Stomach (tissue), 9 donors: ENCODE results near the gene HRH1. TPM values are rescaled to one million over a fixed set of nuclear protein-coding genes. Genes with fewer than 3 reads are reported as not detected.
"Not testable (repeated sequence)": the region's sequence is repeated elsewhere in the genome, so short reads cannot be mapped to it uniquely, and the experiment has no call there.

Source experiments
- DNase-seq, 2 donors: peaks; one replicate each; pipeline versions ENCODE4 v3.0.0 to v3.0.0-alpha.2; 2013 to 2019
- H3K27ac ChIP-seq, 5 donors: fragments of 200-600 bp in 4 of 5; sonication (generic) in 4 of 5; one replicate each; pipeline ENCODE4 v1.5.1; 2013 to 2019; ENCODE audit warnings: mild to moderate bottlenecking in 1 of 5, moderate library complexity in 1 of 5
- H3K27me3 ChIP-seq, 3 donors: fragments of 200-600 bp; sonication (generic); one replicate each; pipeline ENCODE4 v1.5.1; 2017 to 2019; ENCODE audit warnings: mixed run types in 1 of 3
- H3K36me3 ChIP-seq, 4 donors: fragments of 200-600 bp; sonication (generic); 1 replicate in 3 of 4; 2 replicates in 1 of 4; pipeline ENCODE4 v1.5.1; 2016 to 2019
- H3K4me1 ChIP-seq, 4 donors: fragments of 200-600 bp; sonication (generic); one replicate each; pipeline ENCODE4 v1.5.1; 2016 to 2019
- H3K4me3 ChIP-seq, 4 donors: fragments of 200-600 bp; sonication (generic) in 3 of 4; one replicate each; pipeline ENCODE4 v1.5.1; 2016 to 2019; ENCODE audit warnings: mild to moderate bottlenecking in 1 of 4
- H3K9me3 ChIP-seq, 4 donors: fragments of 200-600 bp; sonication (generic); one replicate each; pipeline ENCODE4 v1.5.1; 2016 to 2019
- CTCF ChIP-seq, 7 experiments: fragments of 450-650 bp in 4 of 7; fragments of 200-600 bp in 3 of 7; sonication (generic) in 3 of 7; IDR thresholded peaks; one replicate each; pipeline ENCODE4 v1.5.1; 2016 to 2019; ENCODE audit warnings: antibody characterized with exemption in 7 of 7, control low read depth in 2 of 7, mild to moderate bottlenecking in 1 of 7
- EP300 ChIP-seq: sonication (generic); formaldehyde crosslinking; IDR thresholded peaks from one replicate; pipeline ENCODE4 v1.6.1; 2017; ENCODE audit warnings: antibody characterized with exemption
- POLR2A ChIP-seq, 4 donors: fragments of 450-650 bp; IDR thresholded peaks; one replicate each; pipeline ENCODE4 v1.6.1; 2016; ENCODE audit warnings: antibody characterized with exemption in 4 of 4, control low read depth in 2 of 4, mild to moderate bottlenecking in 1 of 4, moderate library complexity in 1 of 4
- POLR2AphosphoS5 ChIP-seq, 3 donors: sonication (generic); formaldehyde crosslinking; IDR thresholded peaks; one replicate each; pipeline ENCODE4 v1.6.1; 2016; ENCODE audit warnings: antibody characterized with exemption in 3 of 3
- WGBS, 5 donors: extraction: QIAGEN DNeasy Blood & Tissue Kit in 3 of 5; methylation state at CpG; one replicate each; pipeline versions ENCODE4 v1.1.5 to v1.1.7; 2013 to 2018; 5-methylcytosine and 5-hydroxymethylcytosine counted together
- intact Hi-C: fragments of 100-400 bp; cut with DNase I; formaldehyde crosslinking; loops from one replicate; pipeline ENCODE4 v1.15.1; 2023; ENCODE audit warnings: low total_unique reads
- polyA plus RNA-seq, 3 donors: library from polyadenylated mRNA; stranded (reverse); fragments of 200-250 nt; gene quantifications; one replicate each; pipeline ENCODE4 v1.2.3, GENCODE V29; 2013
- total RNA-seq, 5 donors: library from RNA; depleted of rRNA; stranded (reverse); fragments of >200 nt; gene quantifications; one replicate each; pipeline versions ENCODE4 v1.1.0 to v1.2.3, GENCODE V29; 2014 to 2016
- donor health status: healthy with polysubstance abuse.
- donor health status: Bipolar disorder and iron deficiency.
- donor health status: healthy.

HRH1 gene
- total and polyA plus RNA-seq, 8 donors, result under 0.01 to 5.0 (median 0.37) TPM; not detected in 1

GRCh38 chr3:11159421-11159904 lies 5.2 kb downstream of the HRH1 start:
- H3K4me1 ChIP-seq, result peaks cover 11 to 29% (median 14%) of the 10 kb centered on the region in 4 donors
- H3K27me3 ChIP-seq, result peaks cover 0 to 47% (median 17%) of the 10 kb centered on the region in 3 donors
- peak in 1 of 3 donors; percentile 42 for TF ChIP-seq POLR2AphosphoS5 (IDR thresholded peaks at IDR 0.05)
- TF ChIP-seq POLR2A (IDR thresholded peaks at IDR 0.05), result no peak
- WGBS, 5 donors, result 23 to 38% (median 31%) methylated on average over 5 of the region's 5 CpGs
- no peaks in the 10 kb centered on the region for H3K9me3 ChIP-seq
- DNase-seq, result peak in 1 of 2 donors; percentile 58
- H3K4me3 ChIP-seq, result no peak overlapping the region
- H3K27ac ChIP-seq, result peak overlapping the region in 3 of 5 donors; percentile 28 to 50 (median 42)
- no peaks in the 10 kb centered on the region for H3K36me3 ChIP-seq
- intact Hi-C loops, result no loop called here

DNA sequence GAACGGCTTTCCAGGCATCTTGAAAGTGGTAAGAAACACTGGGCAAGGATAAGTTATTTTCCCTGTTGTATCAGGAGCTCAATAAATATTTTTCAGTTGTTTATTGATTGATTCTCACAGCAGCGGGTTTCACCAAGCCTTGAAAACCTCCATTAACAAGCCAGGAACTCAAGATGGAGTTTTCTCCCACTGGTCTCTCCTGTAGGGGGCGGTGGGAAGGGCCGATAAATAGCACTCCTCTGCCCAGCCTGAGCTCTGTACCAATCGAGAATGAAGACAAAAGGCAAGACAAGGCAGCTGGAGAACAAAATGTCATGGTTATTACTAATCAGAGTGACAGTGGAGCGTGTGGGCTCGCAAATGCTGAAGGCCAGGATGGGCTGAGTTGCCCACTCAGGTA lies 7.4 kb downstream of the HRH1 start:
- no peak for TF ChIP-seq EP300
- intact Hi-C loops, result no loop called here
- H3K27ac ChIP-seq, result no peak overlapping the region

DNA sequence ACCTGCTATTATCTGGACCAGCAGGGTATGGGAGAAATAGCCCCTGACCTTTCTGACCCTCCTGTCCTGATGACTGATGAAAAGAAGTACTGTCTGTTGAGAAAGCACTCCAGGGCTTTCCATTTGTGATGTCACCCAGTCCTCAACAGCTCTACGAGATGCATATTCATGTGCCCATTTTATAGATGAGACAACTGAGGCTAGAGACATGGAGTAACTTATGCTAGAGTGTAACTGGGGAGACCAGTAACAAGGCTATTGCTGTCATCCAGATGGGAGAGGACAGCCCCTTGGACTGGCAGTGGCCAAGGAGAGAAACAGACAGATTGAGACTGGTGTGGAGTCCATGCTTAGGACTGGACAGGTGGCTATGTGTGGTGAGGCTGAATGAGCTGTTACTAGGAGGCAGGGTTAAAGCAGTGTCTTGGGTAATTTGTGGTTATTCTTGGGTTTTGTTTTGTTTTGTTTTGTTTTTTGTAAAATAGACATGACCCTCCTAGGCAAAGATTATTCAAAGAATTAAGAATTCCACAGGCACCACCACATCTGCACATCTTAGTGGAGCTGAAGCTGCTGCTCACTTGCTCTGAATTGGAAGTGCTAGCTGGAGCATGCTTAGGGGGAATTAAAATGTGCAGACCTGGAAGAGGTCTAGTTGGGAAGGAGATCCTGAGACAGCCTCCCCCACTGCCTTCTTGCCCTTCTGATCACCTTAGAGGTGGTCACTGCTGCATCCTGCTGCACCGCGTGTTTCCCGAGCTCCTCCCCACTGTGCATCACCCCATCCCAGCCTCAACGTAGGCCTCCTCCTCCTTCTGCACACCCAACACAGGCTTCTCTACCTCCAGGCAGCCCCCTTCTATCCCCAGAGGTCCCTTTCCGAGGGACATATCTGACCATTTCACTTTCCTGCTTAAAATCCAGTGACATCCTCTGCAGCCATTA lies 8.4 kb downstream of the HRH1 start:
- peaks cover 0 to 10% (median 0%) of the 10 kb centered on the region in 4 donors for H3K4me1 ChIP-seq
- H3K9me3 ChIP-seq, result no peaks in the 10 kb centered on the region
- H3K27ac ChIP-seq, result no peak overlapping the region
- H3K36me3 ChIP-seq, result no peaks in the 10 kb centered on the region
- intact Hi-C loops, result no loop called here
- no peak overlapping the region for H3K4me3 ChIP-seq
- no peak for DNase-seq
- H3K27me3 ChIP-seq, result peaks cover 0 to 15% (median 0%) of the 10 kb centered on the region in 3 donors
- no peak for TF ChIP-seq POLR2AphosphoS5 (IDR thresholded peaks at IDR 0.05)
- 60 to 86% (median 74%) methylated on average over 6 of the region's 6 CpGs for WGBS, 5 donors

More for the DNA sequence above, 7.4 kb downstream of the HRH1 start:
- WGBS, 5 donors, result 74 to 85% (median 78%) methylated on average over 7 of the region's 7 CpGs
- peaks cover 0 to 25% (median 0%) of the 10 kb centered on the region in 3 donors for H3K27me3 ChIP-seq
- no peak overlapping the region for H3K4me3 ChIP-seq
- no peak for DNase-seq
- H3K36me3 ChIP-seq, result no peaks in the 10 kb centered on the region
- peaks cover 0 to 10% (median 0%) of the 10 kb centered on the region in 4 donors for H3K4me1 ChIP-seq
- H3K9me3 ChIP-seq, result no peaks in the 10 kb centered on the region

- Histone ChIP-seq H3K27me3 (peaks cover 0 to 7% (median 0%) of the 10 kb centered on the region in 3 donors), H3K4me3 (no peak overlapping the region), H3K36me3 (no peaks in the 10 kb centered on the region), H3K27ac (no peak overlapping the region), H3K9me3 (no peaks in the 10 kb centered on the region), H3K4me1 (peaks cover 0 to 6% (median 0%) of the 10 kb centered on the region in 4 donors)
- intact Hi-C loops, result no loop called here
- WGBS, 5 donors, result 49 to 69% (median 57%) methylated on average over 5 of the region's 5 CpGs
- TF ChIP-seq EP300, result no peak
- no peak for TF ChIP-seq CTCF (IDR thresholded peaks at IDR 0.05)
- no peak for TF ChIP-seq POLR2AphosphoS5 (IDR thresholded peaks at IDR 0.05)
- DNase-seq, result peak in 1 of 2 donors; percentile 33
Observed at GRCh38 chr3:11164607-11165006, 10.3 kb downstream of the HRH1 start.

DNA sequence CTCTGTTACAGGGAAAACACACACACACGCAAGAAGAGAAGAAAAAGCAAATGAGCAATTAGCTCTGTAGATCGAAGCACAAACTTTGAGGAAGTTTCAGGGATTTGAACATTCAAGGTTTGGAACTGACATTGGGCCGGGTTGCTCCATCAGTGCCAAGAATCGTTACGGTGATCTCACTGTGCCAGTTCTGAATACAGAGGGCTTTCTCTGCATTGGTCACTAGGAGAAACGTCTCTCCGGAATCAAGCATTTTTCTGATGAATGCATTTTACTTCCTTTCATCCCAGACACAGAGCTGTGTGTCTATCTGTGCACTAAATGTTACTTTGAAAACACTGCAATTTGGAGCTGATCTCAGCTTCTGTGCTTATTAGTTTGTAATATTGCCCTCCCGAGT lies 11.2 kb downstream of the HRH1 start:
- Histone ChIP-seq H3K27ac (no peak overlapping the region), H3K36me3 (no peaks in the 10 kb centered on the region), H3K4me3 (no peak overlapping the region), H3K27me3 (peaks cover 0 to 7% (median 0%) of the 10 kb centered on the region in 3 donors), H3K9me3 (no peaks in the 10 kb centered on the region), H3K4me1 (no peaks in the 10 kb centered on the region)
- intact Hi-C loops, result no loop called here
- TF ChIP-seq CTCF (IDR thresholded peaks at IDR 0.05), result no peak
- TF ChIP-seq POLR2A (IDR thresholded peaks at IDR 0.05), result no peak
- TF ChIP-seq POLR2AphosphoS5 (IDR thresholded peaks at IDR 0.05), result no peak
- no peak for TF ChIP-seq EP300
- DNase-seq, result no peak
- WGBS, 5 donors, result 78 to 85% (median 84%) methylated on average over 8 of the region's 8 CpGs

DNA sequence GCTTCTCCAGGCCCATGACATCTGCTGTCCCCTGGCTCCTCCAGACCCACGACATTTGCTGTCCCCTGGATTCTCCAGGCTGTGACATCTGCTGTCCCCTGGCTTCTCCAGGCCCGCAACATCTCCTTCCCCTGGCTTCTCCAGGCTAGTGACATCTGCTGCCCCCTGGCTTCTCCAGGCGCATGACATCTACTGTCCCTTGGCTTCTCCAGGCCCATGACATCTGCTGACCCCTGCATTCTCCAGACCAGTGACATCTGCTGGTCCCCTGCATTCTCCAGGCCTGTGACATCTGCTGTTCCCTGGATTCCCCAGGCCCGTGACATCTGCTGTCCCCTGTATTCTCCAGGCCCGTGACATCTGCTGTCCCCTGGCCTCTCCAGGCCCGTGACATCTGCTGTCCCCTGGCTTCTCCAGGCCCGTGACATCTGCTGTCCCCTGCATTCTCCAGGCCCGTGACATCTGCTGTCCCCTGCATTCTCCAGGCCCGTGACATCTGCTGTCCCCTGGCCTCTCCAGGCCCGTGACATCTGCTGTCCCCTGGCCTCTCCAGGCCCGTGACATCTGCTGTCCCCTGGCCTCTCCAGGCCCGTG lies 12.6 kb downstream of the HRH1 start:
- H3K9me3 ChIP-seq, H3K27ac ChIP-seq, intact Hi-C loops, H3K36me3 ChIP-seq, DNase-seq, H3K27me3 ChIP-seq, H3K4me1 ChIP-seq, H3K4me3 ChIP-seq: not testable (repeated sequence)
- 80 to 90% (median 87%) methylated on average over 9 to 11 of the region's 12 CpGs for WGBS, 5 donors
